ENCODE results near the gene RAMAC.

The RAMAC gene

GRCh38 chr15:82950746-82951370 is 35.2 kb upstream of the RAMAC start:
- Histone ChIP-seq H3K79me2 (ENCODE audit: control insufficient read depth, low read length) (no peaks in the 10 kb centered on the region), H3F3A (ENCODE audit: control insufficient read depth, insufficient read depth) (no peaks in the 10 kb centered on the region), H4K20me1 (ENCODE audit: control insufficient read depth, insufficient read depth, low read depth, low read length) (no peaks in the 10 kb centered on the region), H3K4me3 (ENCODE audit: low read length) (no peak overlapping the region), H3K9me2 (replicated peaks; ENCODE audit: control insufficient read depth, low read length) (no peaks in the 10 kb centered on the region), H3K27me3 (ENCODE audit: control insufficient read depth, low read length) (peaks cover 53% of the 10 kb centered on the region), H3K4me1 (ENCODE audit: control insufficient read depth, low read length) (no peaks in the 10 kb centered on the region), H3K27ac (ENCODE audit: low read depth, low read length) (no peak overlapping the region), H3K9me3 (ENCODE audit: control insufficient read depth, insufficient read depth, low read length) (no peaks in the 10 kb centered on the region), H3K36me3 (ENCODE audit: control insufficient read depth, low read length) (no peaks in the 10 kb centered on the region), H3K4me2 (ENCODE audit: low read length) (no peak overlapping the region)
- TF ChIP-seq EZH2phosphoT487 (IDR thresholded peaks at IDR 0.05; ENCODE audit: borderline replicate concordance, low read length) (peak; percentile 44; the same call in 1 of the 2 replicates), CTCF (IDR thresholded peaks at IDR 0.05; ENCODE audit: low read depth, low read length, poor library complexity, severe bottlenecking) (no peak)

GRCh38 chr15:82951472-82952157 is 34.4 kb upstream of the RAMAC start:
- Histone ChIP-seq H3K4me3 (ENCODE audit: low read length) (no peak overlapping the region; the same call in 1 of the 2 replicates), H3F3A (ENCODE audit: control insufficient read depth, insufficient read depth) (no peaks in the 10 kb centered on the region), H3K9me3 (ENCODE audit: control insufficient read depth, insufficient read depth, low read length) (no peaks in the 10 kb centered on the region), H3K36me3 (ENCODE audit: control insufficient read depth, low read length) (no peaks in the 10 kb centered on the region), H4K20me1 (ENCODE audit: control insufficient read depth, insufficient read depth, low read depth, low read length) (no peaks in the 10 kb centered on the region), H3K79me2 (ENCODE audit: control insufficient read depth, low read length) (no peaks in the 10 kb centered on the region), H3K27me3 (ENCODE audit: control insufficient read depth, low read length) (peaks cover 48% of the 10 kb centered on the region), H3K9me2 (replicated peaks; ENCODE audit: control insufficient read depth, low read length) (no peaks in the 10 kb centered on the region), H3K4me2 (ENCODE audit: low read length) (peak overlapping the region; percentile 30; the same call in 1 of the 2 replicates), H3K4me1 (ENCODE audit: control insufficient read depth, low read length) (no peaks in the 10 kb centered on the region), H3K27ac (ENCODE audit: low read depth, low read length) (no peak overlapping the region)
- TF ChIP-seq EZH2phosphoT487 (IDR thresholded peaks at IDR 0.05; ENCODE audit: borderline replicate concordance, low read length), result no peak; the same call in 1 of the 2 replicates
- no peak for TF ChIP-seq CTCF (IDR thresholded peaks at IDR 0.05; ENCODE audit: low read depth, low read length, poor library complexity, severe bottlenecking)

GRCh38 chr15:82952158-82953081 is 33.6 kb upstream of the RAMAC start, which contains the start of gene HOMER2:
HOMER2 (minus strand) TSS chr15:82952720; CDS start chr15:82952535, 185 bp downstream.
- Histone ChIP-seq H3K36me3 (ENCODE audit: control insufficient read depth, low read length) (no peaks in the 10 kb centered on the region), H3K27me3 (ENCODE audit: control insufficient read depth, low read length) (peaks cover 43% of the 10 kb centered on the region), H3K4me2 (ENCODE audit: low read length) (peak within 1 kb of the TSS; percentile 50; the same call in 1 of the 2 replicates), H3K4me3 (ENCODE audit: low read length) (peak within 1 kb of the TSS; percentile 20; the same call in 1 of the 2 replicates), H3K27ac (ENCODE audit: low read depth, low read length) (no peak within 1 kb of the TSS), H3K4me1 (ENCODE audit: control insufficient read depth, low read length) (no peaks in the 10 kb centered on the region), H3F3A (ENCODE audit: control insufficient read depth, insufficient read depth) (no peaks in the 10 kb centered on the region), H3K79me2 (ENCODE audit: control insufficient read depth, low read length) (no peaks in the 10 kb centered on the region), H3K9me3 (ENCODE audit: control insufficient read depth, insufficient read depth, low read length) (no peaks in the 10 kb centered on the region), H3K9me2 (replicated peaks; ENCODE audit: control insufficient read depth, low read length) (no peaks in the 10 kb centered on the region), H4K20me1 (ENCODE audit: control insufficient read depth, insufficient read depth, low read depth, low read length) (no peaks in the 10 kb centered on the region)
- TF ChIP-seq CTCF (IDR thresholded peaks at IDR 0.05; ENCODE audit: low read depth, low read length, poor library complexity, severe bottlenecking), result no peak
- no peak for TF ChIP-seq EZH2phosphoT487 (IDR thresholded peaks at IDR 0.05; ENCODE audit: borderline replicate concordance, low read length)

Data from DOHH2 (cell line).